ENCODE measurements around the gene FGF4.

The FGF4 gene, protein sequence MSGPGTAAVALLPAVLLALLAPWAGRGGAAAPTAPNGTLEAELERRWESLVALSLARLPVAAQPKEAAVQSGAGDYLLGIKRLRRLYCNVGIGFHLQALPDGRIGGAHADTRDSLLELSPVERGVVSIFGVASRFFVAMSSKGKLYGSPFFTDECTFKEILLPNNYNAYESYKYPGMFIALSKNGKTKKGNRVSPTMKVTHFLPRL

DNA sequence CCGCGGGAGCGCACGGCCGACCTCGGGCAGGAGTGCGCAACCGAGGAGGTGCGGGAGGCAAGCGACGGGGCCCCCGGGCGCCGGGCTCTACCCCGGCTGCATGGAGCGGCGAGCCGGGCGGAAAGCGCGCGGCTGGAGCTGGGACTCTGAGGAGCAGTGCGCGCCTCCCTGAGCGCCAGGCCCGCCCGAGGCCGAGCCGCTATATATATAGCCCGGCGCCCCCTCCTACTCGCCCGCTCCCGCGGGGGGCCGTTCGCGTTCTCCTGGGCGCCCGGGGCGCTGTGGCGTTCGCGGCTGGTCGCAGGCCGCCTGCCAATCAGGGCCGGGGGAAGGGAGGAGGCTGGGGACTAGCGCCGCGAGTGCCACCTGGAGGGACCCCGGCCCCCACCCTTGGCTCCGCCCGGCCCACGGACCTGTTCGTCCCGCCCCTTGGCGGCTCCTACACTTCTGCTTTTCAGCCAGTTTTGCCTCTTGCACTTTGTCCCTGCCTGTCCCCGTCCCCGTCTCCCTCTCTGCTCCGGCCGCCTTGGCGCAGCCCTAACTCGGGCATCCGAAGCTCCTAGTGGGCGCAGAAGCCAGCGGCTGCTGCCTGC lies at the start of gene FGF4:
Gene FGF4, minus strand, starts transcription at position 179 of the 593 bp plus-strand sequence. CDS start 257 bp downstream, outside the sequence.
- H3K4me3 ChIP-seq = no peak within 1 kb of the TSS
- intact Hi-C loops (cut with DNase I; ENCODE audit: low total_unique reads) = no loop called here
- no peak within 1 kb of the TSS for H3K27ac ChIP-seq
- TF ChIP-seq, protein P1, sequence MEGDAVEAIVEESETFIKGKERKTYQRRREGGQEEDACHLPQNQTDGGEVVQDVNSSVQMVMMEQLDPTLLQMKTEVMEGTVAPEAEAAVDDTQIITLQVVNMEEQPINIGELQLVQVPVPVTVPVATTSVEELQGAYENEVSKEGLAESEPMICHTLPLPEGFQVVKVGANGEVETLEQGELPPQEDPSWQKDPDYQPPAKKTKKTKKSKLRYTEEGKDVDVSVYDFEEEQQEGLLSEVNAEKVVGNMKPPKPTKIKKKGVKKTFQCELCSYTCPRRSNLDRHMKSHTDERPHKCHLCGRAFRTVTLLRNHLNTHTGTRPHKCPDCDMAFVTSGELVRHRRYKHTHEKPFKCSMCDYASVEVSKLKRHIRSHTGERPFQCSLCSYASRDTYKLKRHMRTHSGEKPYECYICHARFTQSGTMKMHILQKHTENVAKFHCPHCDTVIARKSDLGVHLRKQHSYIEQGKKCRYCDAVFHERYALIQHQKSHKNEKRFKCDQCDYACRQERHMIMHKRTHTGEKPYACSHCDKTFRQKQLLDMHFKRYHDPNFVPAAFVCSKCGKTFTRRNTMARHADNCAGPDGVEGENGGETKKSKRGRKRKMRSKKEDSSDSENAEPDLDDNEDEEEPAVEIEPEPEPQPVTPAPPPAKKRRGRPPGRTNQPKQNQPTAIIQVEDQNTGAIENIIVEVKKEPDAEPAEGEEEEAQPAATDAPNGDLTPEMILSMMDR (IDR thresholded peaks at IDR 0.05) = no peak
- DNase-seq = no peak
- H3K9me3 ChIP-seq = no peaks in the 10 kb centered on the region
- H3K27me3 ChIP-seq = peaks cover 0 to 71% of the 10 kb centered on the region in 2 donors
- H3K4me1 ChIP-seq = peaks cover 0 to 14% (median 4%) of the 10 kb centered on the region in 4 donors
- no peaks in the 10 kb centered on the region for H3K36me3 ChIP-seq

DNA sequence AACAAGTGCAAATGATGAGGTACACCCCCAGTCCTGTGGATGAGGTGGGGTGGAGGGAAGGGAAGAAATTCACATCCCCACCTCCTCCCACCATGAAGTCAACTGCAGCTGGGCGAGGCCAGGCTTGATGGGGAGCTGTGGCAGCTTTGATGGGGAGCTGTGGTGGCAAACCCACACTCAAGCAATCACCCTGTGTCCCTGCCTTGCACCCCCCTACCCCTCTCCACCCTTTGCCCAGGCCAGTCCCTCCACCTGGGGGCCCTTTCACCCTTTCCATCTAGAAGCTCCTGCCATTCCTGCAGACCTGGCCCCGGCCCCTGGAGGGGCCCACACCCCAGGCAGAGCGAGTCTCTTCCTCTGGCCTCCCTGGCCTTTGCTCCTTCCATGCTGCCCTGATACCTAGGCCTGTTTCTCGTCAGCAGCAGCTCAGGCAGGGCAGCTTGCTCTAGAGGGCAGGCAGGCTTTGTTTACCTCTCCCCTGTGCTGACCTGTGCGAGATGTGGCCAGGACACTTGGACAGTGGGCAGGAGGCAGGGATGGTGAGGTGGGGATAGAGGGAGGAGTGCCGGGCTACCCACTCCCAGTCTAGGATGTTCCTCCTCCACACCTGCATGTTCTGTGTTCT lies 48.6 kb upstream of the FGF4 start:
- H3K27me3 ChIP-seq = peaks cover 0 to 79% of the 10 kb centered on the region in 2 donors
- H3K27ac ChIP-seq = no peak overlapping the region
- H3K4me1 ChIP-seq = peaks cover 0 to 6% (median 0%) of the 10 kb centered on the region in 4 donors
- TF ChIP-seq, protein P1 (IDR thresholded peaks at IDR 0.05) = no peak
- intact Hi-C loops (cut with DNase I; ENCODE audit: low total_unique reads) = no loop called here
- H3K4me3 ChIP-seq = no peak overlapping the region
- no peaks in the 10 kb centered on the region for H3K36me3 ChIP-seq
- no peak for DNase-seq
- peaks cover 0 to 14% (median 0%) of the 10 kb centered on the region in 3 donors for H3K9me3 ChIP-seq

DNA sequence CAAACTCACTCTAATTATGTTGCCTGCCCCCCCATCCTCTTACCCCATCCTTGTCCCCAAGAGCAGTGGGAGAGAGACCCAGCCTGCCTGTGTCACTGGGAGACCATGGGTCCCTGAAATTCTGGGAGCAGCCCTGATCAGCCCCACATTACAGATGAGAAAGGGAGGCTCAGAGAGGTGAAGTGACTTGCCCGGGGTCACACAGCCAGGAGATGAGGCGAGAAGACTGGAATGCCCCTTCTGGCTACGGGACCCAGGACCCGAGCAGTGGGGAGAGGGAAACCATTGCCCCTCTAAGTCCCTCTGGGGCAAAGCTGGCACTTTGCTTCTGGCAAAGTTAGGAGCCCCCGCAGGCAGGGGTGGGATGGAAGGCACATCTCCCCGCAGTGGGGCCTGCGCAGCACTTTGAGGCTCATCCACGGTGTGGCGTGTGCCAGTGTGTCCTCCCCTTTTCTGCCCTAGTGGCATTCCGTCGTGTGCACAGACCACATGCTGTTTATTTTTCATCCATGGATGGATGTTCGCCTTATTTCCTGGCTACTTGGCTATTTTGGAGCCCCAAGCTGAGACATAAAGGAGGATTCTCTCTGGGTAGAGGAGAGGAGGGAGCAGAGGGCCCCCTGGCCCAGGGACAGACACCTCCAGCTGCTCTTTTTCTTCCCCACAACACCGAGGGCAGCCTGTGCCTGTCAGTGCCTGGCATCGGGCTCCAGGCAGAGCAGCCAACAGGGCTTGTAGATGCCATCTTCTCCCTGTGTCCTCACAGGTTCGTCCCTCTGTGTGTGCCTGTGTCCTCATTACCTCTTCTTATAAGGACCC lies 47.7 kb upstream of the FGF4 start:
- Histone ChIP-seq H3K9me3 (peaks cover 0 to 9% (median 0%) of the 10 kb centered on the region in 3 donors), H3K4me1 (peaks cover 0 to 14% (median 2%) of the 10 kb centered on the region in 4 donors), H3K27me3 (peaks cover 0 to 87% of the 10 kb centered on the region in 2 donors), H3K4me3 (no peak overlapping the region), H3K36me3 (no peaks in the 10 kb centered on the region), H3K27ac (no peak overlapping the region)
- TF ChIP-seq, protein P1 (IDR thresholded peaks at IDR 0.05) = no peak
- intact Hi-C loops (cut with DNase I; ENCODE audit: low total_unique reads) = no loop called here
- no peak for DNase-seq

DNA sequence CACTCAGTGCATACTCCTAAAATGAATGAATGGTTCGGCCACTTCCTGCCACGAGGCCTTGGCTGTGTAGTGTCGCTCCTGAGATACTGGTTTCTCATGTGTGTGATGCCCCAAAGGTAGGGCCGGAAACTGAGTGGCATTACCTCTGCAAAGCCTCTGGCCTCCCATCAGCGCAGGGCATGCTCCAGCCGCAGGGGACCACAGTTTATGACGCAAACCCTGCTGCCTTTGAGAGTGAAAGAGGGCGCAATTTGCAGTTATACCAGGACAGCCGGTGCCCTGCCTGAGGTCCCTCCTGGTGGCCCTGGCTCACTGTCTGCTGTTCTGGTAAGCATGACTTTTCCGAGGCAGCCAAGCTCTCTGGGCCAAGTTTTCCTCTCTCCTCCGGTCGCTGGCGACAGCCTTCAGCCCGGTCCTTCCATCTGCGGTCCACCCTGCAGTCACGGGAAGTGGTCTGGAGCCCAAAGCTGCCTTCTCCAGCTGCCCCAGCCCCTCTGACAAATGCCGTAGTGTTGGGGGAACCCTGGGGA lies 46.4 kb upstream of the FGF4 start:
- peaks cover 0 to 97% of the 10 kb centered on the region in 2 donors for H3K27me3 ChIP-seq
- TF ChIP-seq, protein P1 (IDR thresholded peaks at IDR 0.05) = no peak
- DNase-seq = no peak

DNA sequence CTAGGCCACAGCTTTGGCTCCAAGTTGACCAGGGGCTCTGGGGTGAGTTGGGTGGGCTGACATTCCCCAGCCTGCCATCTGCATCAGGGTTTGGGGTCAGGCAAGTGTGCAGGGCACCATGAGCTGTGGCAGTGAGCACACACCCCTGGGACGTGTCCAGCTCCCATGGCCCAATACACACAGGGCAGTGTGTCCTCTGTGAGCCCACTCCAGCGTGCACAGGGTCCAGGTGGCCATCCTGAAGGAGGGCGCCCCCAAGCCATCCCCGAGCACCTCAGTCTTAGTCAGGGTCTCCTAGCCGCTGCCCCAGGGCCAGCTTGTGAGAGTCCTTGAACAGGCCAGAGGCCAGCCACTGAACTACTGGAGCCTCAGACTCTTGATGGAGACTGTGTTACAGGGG lies 45.3 kb upstream of the FGF4 start:
- Histone ChIP-seq H3K27ac (no peak overlapping the region), H3K27me3 (peaks cover 0 to 98% of the 10 kb centered on the region in 2 donors), H3K36me3 (no peaks in the 10 kb centered on the region), H3K9me3 (no peaks in the 10 kb centered on the region), H3K4me3 (no peak overlapping the region), H3K4me1 (peaks cover 0 to 23% (median 9%) of the 10 kb centered on the region in 4 donors)
- TF ChIP-seq, protein P1 (IDR thresholded peaks at IDR 0.05) = no peak
- intact Hi-C loops (cut with DNase I; ENCODE audit: low total_unique reads) = no loop called here
- no peak for DNase-seq

More for the DNA sequence above, 46.4 kb upstream of the FGF4 start:
- Histone ChIP-seq H3K4me3 (no peak overlapping the region), H3K9me3 (no peaks in the 10 kb centered on the region), H3K36me3 (no peaks in the 10 kb centered on the region), H3K27ac (no peak overlapping the region), H3K4me1 (peaks cover 0 to 23% (median 9%) of the 10 kb centered on the region in 4 donors)
- intact Hi-C loops (cut with DNase I; ENCODE audit: low total_unique reads) = no loop called here
